WTC11 (cell line): ENCODE measurements around the gene SYT9. TPM values are rescaled to one million over a fixed set of nuclear protein-coding genes. Genes with fewer than 3 reads are reported as not detected.

Source experiments
- ATAC-seq: fragments of 200-7000 bp; cut with Tn5 transposase; 2 replicates; pipeline ENCODE4 v1.10.0; 2021; ENCODE audit warnings: mild to moderate bottlenecking, moderate library complexity
- CTCF ChIA-PET: fragments of 300-600 bp; sonication (Branson Sonifier 250); formaldehyde crosslinking; loops from one replicate; lab custom pipeline; 2021; ENCODE audit warnings: antibody characterized with exemption; lab: Charles Lee
- POLR2A ChIA-PET: fragments of 350-600 bp; sonication (Branson Sonifier 250); formaldehyde crosslinking; loops from one replicate; lab custom pipeline; 2021; ENCODE audit warnings: antibody characterized with exemption; lab: Charles Lee
- DNase-seq: peaks from one replicate; pipeline ENCODE4 v3.0.0; 2021; ENCODE audit warnings: low spot score
- H3K27ac Mint-ChIP-seq: 2 replicates; pipeline ENCODE4 v1.8.0; 2021; ENCODE audit warnings: mixed read lengths
- H3K27me3 Mint-ChIP-seq: 2 replicates; pipeline ENCODE4 v1.8.0; 2021; ENCODE audit warnings: low read depth, mild to moderate bottlenecking, moderate library complexity, mixed read lengths
- H3K36me3 Mint-ChIP-seq: 2 replicates; pipeline ENCODE4 v1.8.0; 2021; ENCODE audit warnings: mixed read lengths
- H3K4me1 Mint-ChIP-seq: 2 replicates; pipeline ENCODE4 v1.8.0; 2022; ENCODE audit warnings: mixed read lengths
- H3K4me3 Mint-ChIP-seq: 2 replicates; pipeline ENCODE4 v1.8.0; 2021; ENCODE audit warnings: mild to moderate bottlenecking, moderate library complexity, mixed read lengths
- H3K9me3 Mint-ChIP-seq: 2 replicates; pipeline ENCODE4 v1.8.0; 2021; ENCODE audit warnings: mixed read lengths
- CREM ChIP-seq: sonication (generic); formaldehyde crosslinking; IDR thresholded peaks from 2 replicates; pipeline ENCODE4 v1.8.1; 2022; ENCODE audit warnings: mild to moderate bottlenecking, missing genetic modification reagents, moderate library complexity
- HMGA2 ChIP-seq: fragments of 250-450 bp; sonication (Bioruptor Pico); IDR thresholded peaks from 2 replicates; pipeline ENCODE4 v1.4.0; 2021; ENCODE audit warnings: mild to moderate bottlenecking, moderate library complexity
- RORB ChIP-seq: fragments of 250-450 bp; sonication (Bioruptor Pico); IDR thresholded peaks from 2 replicates; pipeline ENCODE4 v1.9.0; 2021; ENCODE audit warnings: mild to moderate bottlenecking
- SOX15 ChIP-seq: fragments of 250-450 bp; sonication (Bioruptor Pico); IDR thresholded peaks from 2 replicates; pipeline ENCODE4 v1.9.0; 2021; ENCODE audit warnings: mild to moderate bottlenecking
- ZBTB43 ChIP-seq: sonication (generic); formaldehyde crosslinking; IDR thresholded peaks from 2 replicates; pipeline ENCODE4 v1.8.1; 2023; ENCODE audit warnings: mild to moderate bottlenecking, missing genetic modification reagents
- ZNF232 ChIP-seq: sonication (generic); formaldehyde crosslinking; IDR thresholded peaks from 2 replicates; pipeline ENCODE4 v1.8.0; 2022; ENCODE audit warnings: mild to moderate bottlenecking, missing genetic modification reagents
- ZNF396 ChIP-seq: fragments of 250-450 bp; sonication (Bioruptor Pico); IDR thresholded peaks from 2 replicates; pipeline ENCODE4 v1.8.0; 2021; ENCODE audit warnings: mild to moderate bottlenecking, moderate library complexity, borderline replicate concordance
- ZNF416 ChIP-seq: fragments of 250-450 bp; sonication (Bioruptor Pico); IDR thresholded peaks from 2 replicates; pipeline ENCODE4 v1.9.0; 2021; ENCODE audit warnings: mild to moderate bottlenecking, inconsistent platforms
- total RNA-seq: library from RNA; stranded (reverse); gene quantifications from 3 replicates; pipeline ENCODE4 v1.2.3, GENCODE V29; 2021
- TF ChIP-seq, protein P1 (sequence below): sonication (generic); formaldehyde crosslinking; IDR thresholded peaks from 2 replicates; pipeline ENCODE4 v1.8.0; 2022; ENCODE audit warnings: mild to moderate bottlenecking, missing genetic modification reagents
- TF ChIP-seq, protein P2 (sequence below): fragments of 250-450 bp; sonication (Bioruptor Pico); IDR thresholded peaks from 2 replicates; pipeline ENCODE4 v1.9.0; 2021; ENCODE audit warnings: mild to moderate bottlenecking
- TF ChIP-seq, protein P3 (sequence below): sonication (generic); formaldehyde crosslinking; IDR thresholded peaks from 2 replicates; pipeline ENCODE4 v1.8.1; 2022; ENCODE audit warnings: low read depth, mild to moderate bottlenecking, moderate library complexity, missing genetic modification reagents, borderline replicate concordance
- TF ChIP-seq, protein P4 (sequence below): sonication (generic); formaldehyde crosslinking; IDR thresholded peaks from 2 replicates; pipeline ENCODE4 v1.8.1; 2022; ENCODE audit warnings: mild to moderate bottlenecking, missing genetic modification reagents, moderate library complexity, borderline replicate concordance
- TF ChIP-seq, protein P5 (sequence below): fragments of 250-450 bp; sonication (Bioruptor Pico); IDR thresholded peaks from 2 replicates; pipeline ENCODE4 v1.9.0; 2021; ENCODE audit warnings: mild to moderate bottlenecking
- TF ChIP-seq, protein P6 (sequence below): fragments of 250-450 bp; sonication (Bioruptor Pico); IDR thresholded peaks from 2 replicates; pipeline ENCODE4 v1.9.0; 2021; ENCODE audit warnings: moderate library complexity, mild to moderate bottlenecking, inconsistent platforms, borderline replicate concordance
- TF ChIP-seq, protein P7 (sequence below): sonication (generic); formaldehyde crosslinking; IDR thresholded peaks from 2 replicates; pipeline ENCODE4 v1.8.0; 2022; ENCODE audit warnings: missing genetic modification reagents
- TF ChIP-seq, protein P8 (sequence below): sonication (generic); formaldehyde crosslinking; IDR thresholded peaks from 2 replicates; pipeline ENCODE4 v1.8.0; 2022; ENCODE audit warnings: mild to moderate bottlenecking, missing genetic modification reagents

The SYT9 gene
- total RNA-seq, 1 experiment from 2014 or later, result 1.3 TPM

GRCh38 chr11:7292922-7293321 is 41.2 kb downstream of the SYT9 start:
- Mint-ChIP-seq H3K4me3 (no peak overlapping the region), H3K27me3 (no peaks in the 10 kb centered on the region), H3K9me3 (peaks cover 22% of the 10 kb centered on the region), H3K27ac (no peak overlapping the region), H3K36me3 (peaks cover 4% of the 10 kb centered on the region), H3K4me1 (peaks cover 15% of the 10 kb centered on the region; the same call in 1 of the 2 replicates)
- DNase-seq (no peak), ATAC-seq (no peak)
- ChIA-PET CTCF (no interaction called here), POLR2A (no interaction called here)
- no peak for TF ChIP-seq HMGA2 (CRISPR knock-in tag)
- TF ChIP-seq, protein P1, sequence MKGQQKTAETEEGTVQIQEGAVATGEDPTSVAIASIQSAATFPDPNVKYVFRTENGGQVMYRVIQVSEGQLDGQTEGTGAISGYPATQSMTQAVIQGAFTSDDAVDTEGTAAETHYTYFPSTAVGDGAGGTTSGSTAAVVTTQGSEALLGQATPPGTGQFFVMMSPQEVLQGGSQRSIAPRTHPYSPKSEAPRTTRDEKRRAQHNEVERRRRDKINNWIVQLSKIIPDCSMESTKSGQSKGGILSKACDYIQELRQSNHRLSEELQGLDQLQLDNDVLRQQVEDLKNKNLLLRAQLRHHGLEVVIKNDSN, result no peak
- TF ChIP-seq, protein P2, sequence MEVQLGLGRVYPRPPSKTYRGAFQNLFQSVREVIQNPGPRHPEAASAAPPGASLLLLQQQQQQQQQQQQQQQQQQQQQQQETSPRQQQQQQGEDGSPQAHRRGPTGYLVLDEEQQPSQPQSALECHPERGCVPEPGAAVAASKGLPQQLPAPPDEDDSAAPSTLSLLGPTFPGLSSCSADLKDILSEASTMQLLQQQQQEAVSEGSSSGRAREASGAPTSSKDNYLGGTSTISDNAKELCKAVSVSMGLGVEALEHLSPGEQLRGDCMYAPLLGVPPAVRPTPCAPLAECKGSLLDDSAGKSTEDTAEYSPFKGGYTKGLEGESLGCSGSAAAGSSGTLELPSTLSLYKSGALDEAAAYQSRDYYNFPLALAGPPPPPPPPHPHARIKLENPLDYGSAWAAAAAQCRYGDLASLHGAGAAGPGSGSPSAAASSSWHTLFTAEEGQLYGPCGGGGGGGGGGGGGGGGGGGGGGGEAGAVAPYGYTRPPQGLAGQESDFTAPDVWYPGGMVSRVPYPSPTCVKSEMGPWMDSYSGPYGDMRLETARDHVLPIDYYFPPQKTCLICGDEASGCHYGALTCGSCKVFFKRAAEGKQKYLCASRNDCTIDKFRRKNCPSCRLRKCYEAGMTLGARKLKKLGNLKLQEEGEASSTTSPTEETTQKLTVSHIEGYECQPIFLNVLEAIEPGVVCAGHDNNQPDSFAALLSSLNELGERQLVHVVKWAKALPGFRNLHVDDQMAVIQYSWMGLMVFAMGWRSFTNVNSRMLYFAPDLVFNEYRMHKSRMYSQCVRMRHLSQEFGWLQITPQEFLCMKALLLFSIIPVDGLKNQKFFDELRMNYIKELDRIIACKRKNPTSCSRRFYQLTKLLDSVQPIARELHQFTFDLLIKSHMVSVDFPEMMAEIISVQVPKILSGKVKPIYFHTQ (CRISPR knock-in tag), result no peak
- no peak for TF ChIP-seq SOX15 (CRISPR knock-in tag)
- TF ChIP-seq, protein P3, sequence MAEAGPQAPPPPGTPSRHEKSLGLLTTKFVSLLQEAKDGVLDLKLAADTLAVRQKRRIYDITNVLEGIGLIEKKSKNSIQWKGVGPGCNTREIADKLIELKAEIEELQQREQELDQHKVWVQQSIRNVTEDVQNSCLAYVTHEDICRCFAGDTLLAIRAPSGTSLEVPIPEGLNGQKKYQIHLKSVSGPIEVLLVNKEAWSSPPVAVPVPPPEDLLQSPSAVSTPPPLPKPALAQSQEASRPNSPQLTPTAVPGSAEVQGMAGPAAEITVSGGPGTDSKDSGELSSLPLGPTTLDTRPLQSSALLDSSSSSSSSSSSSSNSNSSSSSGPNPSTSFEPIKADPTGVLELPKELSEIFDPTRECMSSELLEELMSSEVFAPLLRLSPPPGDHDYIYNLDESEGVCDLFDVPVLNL (CRISPR knock-in tag), result no peak
- no peak for TF ChIP-seq ZBTB43 (CRISPR knock-in tag)
- TF ChIP-seq ZNF232 (CRISPR knock-in tag), result no peak

- Mint-ChIP-seq H3K27me3 (no peaks in the 10 kb centered on the region), H3K27ac (no peak overlapping the region), H3K4me3 (no peak overlapping the region), H3K36me3 (peaks cover 4% of the 10 kb centered on the region), H3K4me1 (0 out of 2 replicates have a peak, but pooled peaks cover 4% of the 10 kb centered on the region), H3K9me3 (peaks cover 14% of the 10 kb centered on the region)
- no peak for DNase-seq
- no peak for ATAC-seq
- ChIA-PET POLR2A (no interaction called here), CTCF (interaction anchor here (1.1 kb wide), 1 partner anchor 54 kb away, joined by 5 read pairs; no protein-coding TSS in a partner anchor)
- TF ChIP-seq ZNF396 (CRISPR knock-in tag), result no peak
- TF ChIP-seq, protein P4, sequence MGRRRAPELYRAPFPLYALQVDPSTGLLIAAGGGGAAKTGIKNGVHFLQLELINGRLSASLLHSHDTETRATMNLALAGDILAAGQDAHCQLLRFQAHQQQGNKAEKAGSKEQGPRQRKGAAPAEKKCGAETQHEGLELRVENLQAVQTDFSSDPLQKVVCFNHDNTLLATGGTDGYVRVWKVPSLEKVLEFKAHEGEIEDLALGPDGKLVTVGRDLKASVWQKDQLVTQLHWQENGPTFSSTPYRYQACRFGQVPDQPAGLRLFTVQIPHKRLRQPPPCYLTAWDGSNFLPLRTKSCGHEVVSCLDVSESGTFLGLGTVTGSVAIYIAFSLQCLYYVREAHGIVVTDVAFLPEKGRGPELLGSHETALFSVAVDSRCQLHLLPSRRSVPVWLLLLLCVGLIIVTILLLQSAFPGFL, result no peak
- no peak for TF ChIP-seq ZNF416 (CRISPR knock-in tag)
- TF ChIP-seq, protein P5, sequence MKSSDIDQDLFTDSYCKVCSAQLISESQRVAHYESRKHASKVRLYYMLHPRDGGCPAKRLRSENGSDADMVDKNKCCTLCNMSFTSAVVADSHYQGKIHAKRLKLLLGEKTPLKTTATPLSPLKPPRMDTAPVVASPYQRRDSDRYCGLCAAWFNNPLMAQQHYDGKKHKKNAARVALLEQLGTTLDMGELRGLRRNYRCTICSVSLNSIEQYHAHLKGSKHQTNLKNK (CRISPR knock-in tag), result no peak
- TF ChIP-seq, protein P6, sequence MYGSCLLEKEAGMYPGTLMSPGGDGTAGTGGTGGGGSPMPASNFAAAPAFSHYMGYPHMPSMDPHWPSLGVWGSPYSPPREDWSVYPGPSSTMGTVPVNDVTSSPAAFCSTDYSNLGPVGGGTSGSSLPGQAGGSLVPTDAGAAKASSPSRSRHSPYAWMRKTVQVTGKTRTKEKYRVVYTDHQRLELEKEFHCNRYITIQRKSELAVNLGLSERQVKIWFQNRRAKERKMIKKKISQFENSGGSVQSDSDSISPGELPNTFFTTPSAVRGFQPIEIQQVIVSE (CRISPR knock-in tag), result no peak
- TF ChIP-seq, protein P7, sequence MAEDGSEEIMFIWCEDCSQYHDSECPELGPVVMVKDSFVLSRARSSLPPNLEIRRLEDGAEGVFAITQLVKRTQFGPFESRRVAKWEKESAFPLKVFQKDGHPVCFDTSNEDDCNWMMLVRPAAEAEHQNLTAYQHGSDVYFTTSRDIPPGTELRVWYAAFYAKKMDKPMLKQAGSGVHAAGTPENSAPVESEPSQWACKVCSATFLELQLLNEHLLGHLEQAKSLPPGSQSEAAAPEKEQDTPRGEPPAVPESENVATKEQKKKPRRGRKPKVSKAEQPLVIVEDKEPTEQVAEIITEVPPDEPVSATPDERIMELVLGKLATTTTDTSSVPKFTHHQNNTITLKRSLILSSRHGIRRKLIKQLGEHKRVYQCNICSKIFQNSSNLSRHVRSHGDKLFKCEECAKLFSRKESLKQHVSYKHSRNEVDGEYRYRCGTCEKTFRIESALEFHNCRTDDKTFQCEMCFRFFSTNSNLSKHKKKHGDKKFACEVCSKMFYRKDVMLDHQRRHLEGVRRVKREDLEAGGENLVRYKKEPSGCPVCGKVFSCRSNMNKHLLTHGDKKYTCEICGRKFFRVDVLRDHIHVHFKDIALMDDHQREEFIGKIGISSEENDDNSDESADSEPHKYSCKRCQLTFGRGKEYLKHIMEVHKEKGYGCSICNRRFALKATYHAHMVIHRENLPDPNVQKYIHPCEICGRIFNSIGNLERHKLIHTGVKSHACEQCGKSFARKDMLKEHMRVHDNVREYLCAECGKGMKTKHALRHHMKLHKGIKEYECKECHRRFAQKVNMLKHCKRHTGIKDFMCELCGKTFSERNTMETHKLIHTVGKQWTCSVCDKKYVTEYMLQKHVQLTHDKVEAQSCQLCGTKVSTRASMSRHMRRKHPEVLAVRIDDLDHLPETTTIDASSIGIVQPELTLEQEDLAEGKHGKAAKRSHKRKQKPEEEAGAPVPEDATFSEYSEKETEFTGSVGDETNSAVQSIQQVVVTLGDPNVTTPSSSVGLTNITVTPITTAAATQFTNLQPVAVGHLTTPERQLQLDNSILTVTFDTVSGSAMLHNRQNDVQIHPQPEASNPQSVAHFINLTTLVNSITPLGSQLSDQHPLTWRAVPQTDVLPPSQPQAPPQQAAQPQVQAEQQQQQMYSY (CRISPR knock-in tag), result no peak
- no peak for TF ChIP-seq CREM (CRISPR knock-in tag)
- TF ChIP-seq, protein P8, sequence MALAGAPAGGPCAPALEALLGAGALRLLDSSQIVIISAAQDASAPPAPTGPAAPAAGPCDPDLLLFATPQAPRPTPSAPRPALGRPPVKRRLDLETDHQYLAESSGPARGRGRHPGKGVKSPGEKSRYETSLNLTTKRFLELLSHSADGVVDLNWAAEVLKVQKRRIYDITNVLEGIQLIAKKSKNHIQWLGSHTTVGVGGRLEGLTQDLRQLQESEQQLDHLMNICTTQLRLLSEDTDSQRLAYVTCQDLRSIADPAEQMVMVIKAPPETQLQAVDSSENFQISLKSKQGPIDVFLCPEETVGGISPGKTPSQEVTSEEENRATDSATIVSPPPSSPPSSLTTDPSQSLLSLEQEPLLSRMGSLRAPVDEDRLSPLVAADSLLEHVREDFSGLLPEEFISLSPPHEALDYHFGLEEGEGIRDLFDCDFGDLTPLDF (CRISPR knock-in tag), result no peak
- no peak for TF ChIP-seq RORB (CRISPR knock-in tag)
These were observed 47.7 kb downstream of the SYT9 start for GRCh38 chr11:7299393-7299792.
